ENCODE data around the gene GPR142.

DNA sequence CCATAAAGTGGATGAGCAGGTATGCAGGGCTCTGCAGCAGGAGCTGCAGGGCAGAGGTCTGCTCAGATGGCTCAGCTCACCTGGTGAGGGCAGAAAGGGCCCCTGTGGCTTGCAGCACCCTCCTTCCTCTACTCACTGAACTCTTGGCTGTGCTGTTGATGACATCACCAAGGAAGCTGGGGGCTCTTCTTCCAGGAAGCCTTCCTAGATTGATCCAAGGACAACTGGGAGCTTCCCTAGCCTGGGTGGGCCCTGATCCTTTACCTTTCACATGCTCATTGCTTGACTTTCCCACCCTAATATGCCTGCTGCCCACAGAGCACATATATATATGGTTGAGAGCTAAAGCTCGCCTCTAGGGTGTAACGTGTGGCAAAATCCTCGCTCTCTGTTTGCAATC, 38.8 kb upstream of the GPR142 start:
- TF ChIP-seq CTCF (IDR thresholded peaks at IDR 0.05) (no peak), POLR2A (IDR thresholded peaks at IDR 0.05) (no peak)
